GM18505 (cell line): Measurements from ENCODE around the gene HOXA10.

Source experiments
- ATAC-seq: cut with Tn5 transposase; IDR thresholded peaks from one replicate; pipeline ENCODE4 v1.9.1; 2021; ENCODE audit not compliant: unreplicated experiment
- POLR2A ChIP-seq: IDR thresholded peaks from 4 replicates; pipeline ENCODE4 v1.6.1; 2011; ENCODE audit warnings: borderline replicate concordance; ENCODE audit not compliant: insufficient read depth, insufficient read length; ENCODE audit errors: extremely low read depth

Gene HOXA10

DNA sequence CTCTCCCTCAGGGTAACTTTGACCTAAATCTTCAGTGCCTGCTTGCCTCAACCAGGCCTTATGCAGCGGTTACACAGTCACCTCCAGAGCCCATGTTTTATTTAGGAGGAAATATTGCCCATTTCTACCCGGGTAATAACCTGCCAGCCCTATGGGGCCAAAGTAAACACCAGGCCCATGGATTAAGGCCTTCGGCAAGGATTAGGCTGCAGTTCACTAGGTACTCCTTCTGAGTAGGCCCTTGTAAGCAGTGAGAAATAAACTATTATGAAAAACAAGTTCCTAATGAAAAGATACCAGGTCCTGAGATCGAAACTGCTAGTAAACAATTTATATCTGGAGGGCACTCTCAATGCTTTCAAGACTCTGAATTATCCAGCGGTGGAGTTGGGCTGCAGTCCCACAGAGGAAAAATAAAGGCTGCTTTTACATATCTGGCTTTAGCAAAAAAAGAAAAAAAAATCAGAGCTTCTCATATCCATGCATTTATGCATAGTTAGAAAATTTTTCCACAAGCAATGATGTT, 3.7 kb upstream of the HOXA10 start:
- no peak for ATAC-seq
- no peak for TF ChIP-seq POLR2A

DNA sequence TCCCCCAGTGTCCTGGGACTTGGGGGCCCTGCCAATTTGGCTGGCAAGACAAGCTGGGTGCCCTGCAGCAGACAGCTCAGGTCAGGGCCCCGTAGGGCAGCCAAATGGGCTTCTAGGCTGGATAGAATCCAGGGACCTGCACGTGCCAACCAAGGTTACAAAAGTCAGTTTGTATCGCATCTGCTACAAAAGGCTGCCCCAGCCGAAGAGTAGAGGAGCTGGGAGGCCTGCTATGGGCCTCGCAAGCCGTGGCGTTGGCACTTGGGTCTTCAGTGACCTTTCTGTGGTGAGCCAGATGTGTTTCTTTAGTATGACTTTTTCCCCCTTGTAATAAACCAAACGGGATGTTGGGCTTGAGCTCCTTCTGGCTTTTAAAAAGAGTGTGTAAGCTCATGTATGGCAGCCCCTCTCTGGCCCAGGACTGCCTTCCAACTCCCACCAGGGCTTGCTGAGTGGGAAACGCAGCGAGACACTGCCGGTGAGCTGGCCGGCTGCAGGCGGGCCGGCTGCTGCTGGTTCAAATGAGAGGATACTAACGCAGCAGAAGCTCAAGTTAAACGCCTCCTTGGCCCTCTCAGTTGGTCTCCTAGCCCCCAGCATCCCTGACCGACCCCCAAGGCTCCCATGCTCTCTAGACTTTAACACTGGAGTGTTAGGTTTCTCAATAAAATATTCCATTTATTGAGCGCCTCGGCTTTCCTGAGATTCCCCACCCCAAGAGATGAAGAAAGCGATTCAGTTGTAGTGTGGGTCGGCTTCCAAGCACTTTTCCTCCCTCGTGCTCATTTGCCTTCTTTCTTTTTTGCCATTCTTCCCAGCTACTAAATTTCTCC, 3.1 kb upstream of the HOXA10 start:
- no peak for ATAC-seq

DNA sequence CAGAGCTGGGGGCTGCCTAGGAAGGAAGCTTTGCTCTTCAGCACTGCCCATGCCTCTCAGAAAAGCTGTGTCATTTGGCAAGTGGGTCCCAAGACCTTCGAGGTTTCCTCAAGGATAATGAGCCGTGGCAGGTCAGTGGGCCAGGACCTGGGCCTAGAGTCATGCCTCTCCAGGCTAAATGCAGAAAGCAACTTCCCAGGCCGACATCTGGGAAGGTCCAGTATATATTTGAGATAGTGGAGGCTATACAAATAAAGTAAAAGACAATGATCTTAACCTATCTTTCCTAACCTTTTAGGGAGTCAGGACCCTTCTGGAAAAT, 2.4 kb upstream of the HOXA10 start:
- TF ChIP-seq POLR2A = no peak
- ATAC-seq = no peak

More for the DNA sequence above, 3.1 kb upstream of the HOXA10 start:
- no peak for TF ChIP-seq POLR2A

DNA sequence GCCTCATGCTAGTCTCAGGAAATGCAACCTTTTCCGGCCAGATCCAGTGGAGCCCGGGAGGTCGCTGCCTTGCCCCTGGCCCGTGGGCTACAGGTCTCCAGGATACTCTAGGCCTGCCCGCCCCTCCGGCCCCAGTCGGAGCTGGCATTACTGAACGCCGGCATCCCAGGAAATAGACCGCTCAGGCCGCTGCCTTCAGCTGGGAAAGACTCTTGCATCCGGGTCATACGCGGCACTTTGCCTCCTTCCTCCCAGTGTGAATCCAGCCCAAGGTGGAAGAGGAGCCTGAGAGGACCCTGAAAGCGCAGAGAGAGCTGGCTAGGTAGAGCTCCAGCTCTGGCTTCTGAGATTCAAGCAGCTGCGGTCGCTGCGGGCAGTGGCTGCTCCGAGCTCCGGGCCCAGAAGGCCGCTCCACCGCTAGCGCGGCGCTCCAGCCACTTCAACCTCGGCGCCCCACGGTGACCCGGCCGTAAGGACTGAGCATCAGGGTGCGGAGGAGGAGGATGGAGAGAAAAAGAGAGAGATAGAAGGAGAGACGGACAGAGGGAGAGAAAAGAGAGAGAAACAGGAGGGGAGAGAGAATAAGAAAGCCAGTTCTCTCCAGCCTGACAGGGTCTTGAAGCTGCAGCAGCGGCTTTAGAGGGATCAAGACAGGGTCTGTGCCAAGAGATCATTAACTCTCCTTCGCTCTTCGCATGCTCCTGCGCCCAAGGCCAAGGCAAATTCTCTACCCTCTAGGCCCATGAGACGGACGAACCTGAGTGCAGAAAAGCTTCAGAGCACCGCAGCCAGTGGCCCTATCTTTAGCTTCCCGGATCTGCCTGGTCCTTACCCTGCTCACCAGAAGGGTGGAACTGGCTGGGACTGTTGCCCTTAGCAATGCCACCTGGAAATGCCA, 1.8 kb upstream of the HOXA10 start:
- ATAC-seq = no peak
- no peak for TF ChIP-seq POLR2A

DNA sequence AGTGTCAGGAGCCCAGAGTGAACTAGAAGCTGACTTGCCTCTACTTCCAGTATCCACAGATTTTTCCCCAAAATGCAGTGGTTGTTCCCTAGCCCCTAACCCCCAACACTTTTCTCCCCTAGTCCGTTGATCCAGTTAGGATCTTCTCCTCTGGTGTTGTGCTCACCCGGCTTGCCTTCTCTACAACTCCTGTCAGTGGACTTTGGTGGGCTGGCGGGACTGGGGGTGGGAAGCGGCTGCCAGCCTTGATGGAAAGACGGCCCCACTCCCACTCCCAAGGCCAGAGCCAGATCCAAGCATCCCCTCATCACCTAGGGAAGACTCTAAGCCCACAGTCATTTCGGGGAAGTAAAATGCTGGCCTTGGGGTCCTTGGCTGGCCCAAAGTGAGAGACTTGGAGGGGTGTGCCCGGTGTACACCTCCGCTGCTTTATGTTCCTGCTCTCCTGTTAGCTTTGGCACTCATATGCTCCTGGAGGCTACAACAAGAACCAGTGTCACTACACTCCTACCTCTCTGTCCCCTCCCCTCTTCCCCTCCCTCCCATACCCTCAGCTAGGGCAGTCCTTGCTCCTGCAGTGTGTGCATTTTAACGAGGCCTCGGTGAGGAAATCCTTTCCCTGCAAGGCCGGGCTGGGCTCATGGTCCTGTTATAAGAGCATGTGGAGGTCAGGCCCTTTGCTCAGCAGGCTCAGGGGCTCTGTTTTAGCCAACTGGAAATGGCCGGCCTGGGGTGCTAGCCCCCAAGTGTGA, 930 bp upstream of the HOXA10 start:
- TF ChIP-seq POLR2A = no peak
- no peak for ATAC-seq

DNA sequence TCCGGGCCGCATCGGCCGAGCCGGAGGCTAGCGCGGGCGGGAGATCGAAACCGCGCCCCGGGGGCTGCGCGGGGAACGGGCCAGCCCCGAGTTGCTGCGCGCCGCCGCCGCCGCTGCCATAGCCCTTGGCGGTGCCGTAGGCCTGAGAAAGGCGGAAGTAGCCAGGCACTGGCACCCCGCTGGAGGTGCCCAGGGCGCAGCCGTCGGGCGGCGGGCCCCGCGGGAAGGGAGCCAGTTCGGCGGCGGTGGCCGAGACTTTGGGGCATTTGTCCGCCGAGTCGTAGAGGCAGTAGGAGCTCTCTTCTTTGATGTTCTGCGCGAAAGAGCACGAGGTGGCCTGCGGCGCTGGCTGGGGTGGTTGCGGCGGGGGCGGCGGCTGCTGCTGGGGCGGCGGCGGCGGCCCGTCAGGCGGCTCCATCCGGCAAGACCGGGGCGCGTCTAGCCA, 587 bp downstream of the HOXA10 start:
- no peak for ATAC-seq
- no peak for TF ChIP-seq POLR2A

DNA sequence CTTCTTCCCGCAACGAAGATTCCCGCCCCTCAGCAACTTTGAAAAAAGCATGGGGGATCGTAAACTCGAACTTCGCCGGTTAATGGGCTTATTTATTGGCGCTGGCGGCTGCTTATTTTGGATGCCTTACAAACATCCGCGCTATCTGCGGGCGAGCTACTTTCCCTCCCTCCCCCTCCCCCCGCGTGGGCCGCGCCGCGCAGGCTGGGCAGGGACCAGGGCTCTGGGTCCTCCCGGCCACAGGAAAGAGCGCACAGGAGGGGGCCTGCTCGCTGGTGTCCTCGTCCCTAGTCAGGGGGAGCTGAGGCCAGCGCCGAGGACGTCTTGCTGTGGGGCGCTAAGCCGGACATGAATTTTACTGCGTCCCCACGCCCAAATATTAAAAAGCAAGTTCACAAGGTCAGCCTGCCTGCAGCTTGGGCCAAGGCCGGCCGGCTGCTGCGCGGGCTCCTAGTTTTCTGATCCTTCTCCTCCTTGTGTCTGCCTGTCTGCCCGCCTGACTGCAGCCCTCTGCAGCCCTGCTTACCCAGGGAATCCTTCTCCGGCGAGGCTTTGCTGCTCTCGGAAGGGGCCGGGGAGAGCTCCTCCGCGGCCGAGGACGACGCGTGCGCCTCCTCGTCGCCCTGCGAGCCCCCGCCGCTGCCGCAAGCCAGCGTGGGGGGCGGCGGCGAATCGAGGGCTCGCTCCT, 1.2 kb downstream of the HOXA10 start:
- ATAC-seq = no peak
- TF ChIP-seq POLR2A = no peak

DNA sequence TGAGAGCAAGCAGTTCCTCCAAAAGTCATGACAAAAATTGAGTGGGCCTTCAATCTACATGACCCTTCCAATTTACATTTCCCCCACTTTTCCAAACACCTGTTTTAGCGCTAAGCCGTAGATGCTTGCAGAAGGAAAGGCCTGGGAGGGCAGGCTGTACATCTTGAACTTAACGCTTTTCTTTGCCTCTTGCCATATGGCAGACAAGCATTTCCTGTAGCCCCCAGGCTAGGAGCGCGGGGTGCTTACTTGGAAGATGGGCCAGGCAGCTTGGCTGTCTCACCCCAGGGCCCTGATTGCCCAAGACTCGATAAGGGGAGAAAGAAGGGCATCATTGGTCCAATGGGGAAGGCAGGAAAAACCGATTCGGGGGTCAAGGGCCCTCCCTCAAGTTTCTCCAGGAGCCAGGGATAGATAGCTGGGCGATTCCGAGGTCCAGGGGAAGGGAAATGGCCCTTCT, 1.8 kb downstream of the HOXA10 start:
- TF ChIP-seq POLR2A = no peak
- ATAC-seq = no peak

DNA sequence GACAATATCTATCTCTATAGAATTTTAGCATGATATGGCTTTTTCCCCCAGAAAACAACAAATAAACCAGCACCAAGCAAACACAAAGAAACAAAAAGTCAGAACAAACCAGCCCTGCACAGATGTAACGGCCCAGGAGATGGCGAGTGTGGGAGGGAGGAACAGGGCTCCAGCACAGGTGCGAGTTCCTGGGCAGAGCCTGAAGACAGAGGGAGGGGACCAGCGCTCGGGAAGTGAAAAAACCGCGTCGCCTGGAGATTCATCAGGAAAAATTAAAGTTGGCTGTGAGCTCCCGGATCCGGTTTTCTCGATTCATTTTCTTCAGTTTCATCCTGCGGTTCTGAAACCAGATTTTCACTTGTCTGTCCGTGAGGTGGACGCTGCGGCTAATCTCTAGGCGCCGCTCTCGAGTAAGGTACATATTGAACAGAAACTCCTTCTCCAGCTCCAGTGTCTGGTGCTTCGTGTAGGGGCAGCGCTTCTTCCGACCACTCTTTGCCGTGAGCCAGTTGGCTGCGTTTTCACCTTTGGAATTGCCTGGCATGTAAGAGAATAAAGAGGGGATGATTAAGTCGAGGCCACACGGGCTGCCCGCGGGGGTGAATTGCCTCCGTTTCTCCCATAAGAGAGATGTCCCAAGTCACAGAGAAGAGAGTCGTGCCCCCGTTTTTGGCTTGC, 2.3 kb downstream of the HOXA10 start:
- no peak for TF ChIP-seq POLR2A
- no peak for ATAC-seq

DNA sequence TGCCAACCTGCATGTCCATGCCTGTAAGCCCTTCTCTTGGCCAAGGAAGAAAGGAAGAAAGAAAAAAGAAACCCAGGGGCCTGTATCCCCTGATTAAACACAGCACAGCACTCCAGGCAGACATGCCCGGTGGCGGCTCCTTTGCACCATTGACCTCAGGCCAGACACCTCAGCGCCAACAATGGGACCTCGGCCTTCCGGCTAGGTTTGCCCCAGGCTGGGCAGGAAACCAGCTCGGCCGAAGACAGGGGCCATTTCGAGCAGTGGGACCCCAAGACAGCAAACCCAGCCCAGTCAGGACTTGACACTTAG, 2.8 kb downstream of the HOXA10 start:
- no peak for ATAC-seq
- no peak for TF ChIP-seq POLR2A

DNA sequence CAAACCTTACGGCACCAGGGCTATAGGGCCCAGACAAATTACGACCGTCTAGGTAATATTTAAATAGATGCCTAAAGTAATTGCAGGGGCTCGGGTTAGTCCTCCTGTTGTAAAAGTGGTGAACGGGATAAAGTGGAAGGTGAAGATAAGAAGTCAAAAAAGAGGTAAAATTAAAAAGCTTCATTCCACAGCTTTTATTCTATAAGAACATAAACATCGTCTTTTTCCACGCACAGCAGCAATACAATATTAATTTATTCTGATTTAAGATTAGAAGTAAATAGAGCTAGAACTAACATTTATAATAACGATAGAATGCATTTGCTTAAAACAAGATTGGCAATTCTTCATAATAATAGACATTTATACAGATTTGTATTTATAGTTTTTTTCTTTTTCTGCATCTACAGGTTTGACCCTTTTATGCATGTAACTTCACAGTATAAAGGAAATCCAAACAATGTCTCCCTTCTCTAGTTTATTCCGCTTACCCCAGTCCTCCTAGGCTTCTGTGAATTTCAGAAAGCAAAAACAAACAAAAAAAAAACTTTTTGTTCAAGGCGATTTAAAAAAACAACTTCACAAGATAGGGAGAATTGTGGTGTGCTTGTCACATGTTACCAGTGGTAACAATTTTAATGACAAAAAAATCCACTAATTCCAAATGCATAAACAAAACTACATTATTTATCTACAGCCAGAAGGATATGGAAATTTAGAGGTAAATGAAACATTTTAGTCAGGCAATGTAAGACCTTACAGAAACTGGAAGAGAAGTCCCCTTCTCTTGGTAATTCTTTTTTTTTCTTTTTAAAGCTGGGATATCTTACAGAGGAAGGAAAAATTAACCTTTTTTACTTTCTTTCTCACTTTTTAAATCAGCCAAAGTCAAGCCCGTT, 3.4 kb downstream of the HOXA10 start:
- no peak for TF ChIP-seq POLR2A
- no peak for ATAC-seq
